Dermis microvascular lymphatic vessel endothelial cell (primary cell): ENCODE measurements around the gene PACS1. TPM values are rescaled to one million over a fixed set of nuclear protein-coding genes. Genes with fewer than 3 reads are reported as not detected.
"Not testable (repeated sequence)": the region's sequence is repeated elsewhere in the genome, so short reads cannot be mapped to it uniquely, and the experiment has no call there.

Source experiments
- DNase-seq, 2 donors: peaks; one replicate each; pipeline versions ENCODE4 v3.0.0 to v3.0.0-alpha.2; 2010; ENCODE audit warnings: low read depth in 2 of 2
- total RNA-seq: library from RNA; depleted of rRNA; stranded (reverse); fragments of >200 nt; gene quantifications from 2 replicates; pipeline ENCODE4 v1.2.1, GENCODE V29; 2014

The PACS1 gene
- total RNA-seq, 1 donor from 2014 or later = 16.4 TPM

- no peak for DNase-seq
These were observed 37.8 kb downstream of the PACS1 start for GRCh38 chr11:66107600-66108510.

GRCh38 chr11:66109294-66109693 lies 39.2 kb downstream of the PACS1 start:
- DNase-seq = no peak

DNA sequence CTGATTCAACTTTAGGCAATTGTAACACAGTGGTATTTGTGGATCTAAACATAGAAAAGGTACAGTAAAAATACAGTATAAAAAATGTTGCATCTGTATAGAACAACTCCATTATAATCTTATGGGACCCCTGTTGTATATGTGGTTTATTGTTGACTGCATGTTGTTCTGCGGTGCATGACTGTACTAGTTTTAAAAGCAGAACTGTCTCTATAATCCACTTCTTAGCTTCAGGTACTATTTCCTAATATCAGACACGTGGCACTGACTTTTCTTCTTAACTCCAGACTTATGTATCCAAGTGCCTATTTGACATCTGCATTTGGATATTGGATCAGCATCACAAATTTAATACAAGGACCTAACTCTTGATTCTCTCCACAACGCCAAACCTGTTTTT lies 41.1 kb downstream of the PACS1 start:
- DNase-seq = no peak

GRCh38 chr11:66112041-66112491 lies 42.0 kb downstream of the PACS1 start:
- DNase-seq = no peak

GRCh38 chr11:66112601-66113499 lies 42.8 kb downstream of the PACS1 start:
- peak; percentile 86 to 95 for DNase-seq

- not testable (repeated sequence) for DNase-seq
These were observed 44.9 kb downstream of the PACS1 start for GRCh38 chr11:66114957-66115356.

DNA sequence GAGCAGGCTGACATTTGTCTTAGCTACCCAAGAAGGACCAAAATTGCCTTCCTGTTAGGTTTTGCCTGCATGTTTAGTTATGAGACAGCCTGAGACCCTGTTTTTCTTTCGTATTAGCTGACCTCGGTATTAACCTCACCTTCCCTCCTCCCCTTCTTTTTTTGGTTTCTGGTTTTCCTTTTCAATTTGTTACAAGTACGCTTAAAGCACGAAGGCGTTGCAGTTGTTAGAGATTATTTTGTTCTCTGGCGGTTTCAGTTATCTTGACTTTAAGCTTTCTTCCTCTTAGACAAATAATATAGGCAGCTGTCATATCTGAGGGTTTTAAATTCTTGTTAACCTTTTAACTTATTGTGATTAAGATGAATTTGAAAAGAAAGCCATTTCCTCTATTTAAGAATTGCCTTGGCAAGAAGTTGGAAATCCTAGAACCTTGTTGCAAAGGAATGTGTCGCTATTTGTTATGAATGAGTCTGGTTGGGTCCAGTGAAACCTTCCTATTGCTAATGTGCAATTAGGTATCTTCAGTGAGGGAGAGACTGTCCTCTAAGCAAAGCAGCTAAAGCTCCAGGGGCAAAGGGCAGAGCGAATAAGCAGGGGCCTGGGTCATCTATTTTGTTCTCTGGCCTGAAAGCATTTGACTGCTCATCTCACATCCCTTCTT lies 45.7 kb downstream of the PACS1 start:
- DNase-seq = no peak

DNA sequence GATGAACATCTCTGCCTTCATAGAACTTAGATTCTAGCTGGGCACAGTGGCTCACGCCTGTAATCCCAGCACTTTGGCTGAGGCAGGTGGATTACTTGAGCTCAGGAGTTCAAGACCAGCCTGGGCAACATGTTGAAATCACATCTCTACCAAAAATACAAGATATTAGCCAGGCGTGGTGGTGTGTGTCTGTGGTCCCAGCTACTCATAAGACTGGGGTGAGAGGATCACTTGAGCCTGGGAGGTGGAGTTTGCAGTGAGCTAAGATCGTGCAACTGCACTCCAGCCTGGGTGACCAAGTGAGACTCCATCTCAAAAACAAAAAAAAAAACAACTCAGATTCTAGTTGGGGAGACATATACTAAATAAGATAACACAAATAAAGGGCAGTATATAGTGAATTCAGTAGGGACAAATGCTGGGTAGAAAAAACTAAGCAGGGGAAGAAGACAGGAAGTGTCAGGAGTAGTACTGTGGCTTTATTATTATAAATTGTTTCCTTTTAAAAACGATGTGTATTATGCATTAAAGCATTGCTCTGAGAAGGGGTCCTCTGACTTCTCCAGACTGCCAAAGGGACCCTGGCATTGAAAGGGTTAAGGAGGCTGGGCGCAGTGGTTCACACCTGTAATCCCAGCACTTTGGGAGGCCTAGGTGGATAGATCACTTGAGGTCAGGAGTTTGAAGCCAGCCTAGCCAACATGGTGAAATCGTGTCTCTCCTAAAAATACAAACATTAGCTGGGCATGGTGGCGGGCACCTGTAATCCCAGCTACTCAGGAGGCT lies 46.7 kb downstream of the PACS1 start:
- DNase-seq = no peak

- DNase-seq = no peak
These were observed 48.8 kb downstream of the PACS1 start for GRCh38 chr11:66118847-66119246.

DNA sequence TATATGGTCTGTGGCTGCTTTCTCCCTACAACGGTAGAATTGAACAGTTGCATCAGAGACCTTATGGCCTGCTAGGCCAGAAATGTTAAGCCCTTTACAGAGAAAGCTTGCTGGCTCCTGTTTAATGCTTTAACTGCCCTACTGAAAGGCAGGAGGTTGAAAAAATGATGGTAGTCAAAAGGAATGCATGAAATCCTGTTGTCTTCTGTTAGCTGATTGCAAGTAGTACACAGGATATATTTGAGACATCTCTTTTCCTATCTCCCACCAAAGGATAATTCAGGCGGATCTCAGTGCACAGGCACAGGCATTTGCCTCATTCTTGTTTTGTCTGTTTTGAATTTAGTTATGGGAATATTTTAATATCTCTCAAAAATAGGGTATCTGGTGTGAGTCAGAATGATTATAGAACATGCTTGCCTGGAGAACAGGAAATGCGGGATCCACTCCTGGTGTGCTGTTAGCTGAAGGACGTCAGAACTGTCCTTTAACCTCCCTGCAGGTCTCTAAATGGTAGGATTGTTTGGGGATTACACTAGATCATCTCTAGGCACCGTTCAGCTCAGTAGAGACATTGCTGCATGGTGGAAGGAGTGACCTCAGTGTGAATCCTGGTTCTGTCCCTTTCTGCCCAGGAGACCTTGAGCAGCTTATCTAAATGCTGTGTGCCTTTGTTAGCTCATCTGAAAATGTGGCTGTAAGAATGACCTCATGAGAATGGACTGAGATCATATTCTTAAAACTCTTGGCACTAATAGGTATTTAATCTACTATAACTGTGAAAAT lies 49.5 kb downstream of the PACS1 start:
- DNase-seq = peak in 1 of 2 donors; percentile 82

DNA sequence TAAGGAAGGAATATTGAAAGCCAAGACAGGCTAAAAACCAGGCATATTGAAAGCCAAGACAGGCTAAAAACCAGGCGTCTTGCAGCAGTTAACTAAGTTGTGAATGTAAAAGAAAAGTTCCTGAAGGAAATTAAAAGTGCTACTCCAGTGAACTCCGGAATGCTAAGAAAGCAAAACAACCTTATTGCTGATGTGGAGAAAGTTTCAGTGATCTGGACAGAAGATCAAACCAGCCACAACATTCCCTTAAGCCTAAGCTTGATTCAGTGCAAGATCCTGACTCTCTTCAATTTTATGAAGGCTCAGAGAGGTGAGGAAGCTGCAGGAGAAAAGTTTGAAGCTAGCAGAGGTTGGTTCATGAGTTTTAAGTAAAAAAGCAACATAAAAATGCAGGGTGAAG lies 51.4 kb downstream of the PACS1 start:
- no peak for DNase-seq

DNA sequence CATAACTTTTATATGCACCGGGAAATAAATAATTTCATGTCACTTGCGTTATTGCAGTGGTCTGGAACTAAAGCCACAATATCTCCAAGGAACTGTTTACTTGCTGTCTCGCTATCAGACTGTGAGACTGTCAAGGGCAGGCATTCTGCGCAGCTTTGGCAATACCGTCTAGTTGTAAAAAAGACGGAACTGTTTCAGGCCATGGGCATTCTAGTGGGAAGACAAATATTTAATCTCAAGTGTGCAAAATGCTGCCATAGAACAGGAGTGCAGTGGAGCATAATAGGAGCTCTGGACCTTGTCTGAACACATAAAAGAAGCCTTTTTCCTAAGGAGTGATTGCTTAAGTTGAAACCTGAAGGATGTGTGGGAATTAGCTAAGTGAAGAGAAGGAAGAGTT lies 53.8 kb downstream of the PACS1 start:
- no peak for DNase-seq

GRCh38 chr11:66124564-66124963 lies 54.5 kb downstream of the PACS1 start:
- peak in 1 of 2 donors; percentile 17 for DNase-seq

GRCh38 chr11:66126064-66126463 lies 56.0 kb downstream of the PACS1 start:
- DNase-seq = no peak

DNA sequence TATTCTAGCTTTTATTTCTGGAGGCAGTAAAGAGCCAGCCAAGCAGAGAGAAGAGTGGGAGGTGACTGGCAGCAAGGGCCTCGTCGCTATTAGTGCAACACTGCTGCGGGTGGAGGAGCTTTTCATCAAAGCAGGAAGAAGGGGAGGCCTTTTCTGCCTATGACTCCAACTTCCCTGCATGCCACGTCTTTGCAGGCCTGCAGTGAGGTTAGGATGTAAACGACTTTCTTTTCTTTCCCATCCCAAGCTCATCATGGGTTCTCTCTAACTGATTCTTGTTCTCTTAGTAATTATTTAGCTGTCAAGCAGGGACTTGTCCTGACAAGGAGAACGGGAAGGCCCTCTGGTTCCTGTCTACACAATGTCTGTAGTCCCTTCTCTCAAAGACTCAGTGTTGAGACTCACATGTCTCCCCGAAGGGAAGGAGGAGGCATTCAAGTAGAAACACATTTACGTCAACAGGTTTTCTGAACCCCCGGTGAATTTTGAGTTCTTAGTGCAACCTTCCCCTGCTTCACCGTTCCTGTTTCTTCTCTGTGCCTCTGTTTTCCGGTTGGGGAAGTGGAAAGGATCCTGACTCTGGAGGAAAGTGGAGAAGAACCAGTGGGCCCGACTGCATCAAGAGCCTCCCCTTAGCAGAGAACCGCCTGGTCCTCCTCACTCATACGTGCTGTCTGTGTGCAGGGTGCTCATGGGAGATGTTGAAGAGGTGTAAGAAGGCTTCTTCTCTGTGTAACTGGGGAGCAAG lies 56.9 kb downstream of the PACS1 start:
- DNase-seq = peak in 1 of 2 donors; percentile 77

DNA sequence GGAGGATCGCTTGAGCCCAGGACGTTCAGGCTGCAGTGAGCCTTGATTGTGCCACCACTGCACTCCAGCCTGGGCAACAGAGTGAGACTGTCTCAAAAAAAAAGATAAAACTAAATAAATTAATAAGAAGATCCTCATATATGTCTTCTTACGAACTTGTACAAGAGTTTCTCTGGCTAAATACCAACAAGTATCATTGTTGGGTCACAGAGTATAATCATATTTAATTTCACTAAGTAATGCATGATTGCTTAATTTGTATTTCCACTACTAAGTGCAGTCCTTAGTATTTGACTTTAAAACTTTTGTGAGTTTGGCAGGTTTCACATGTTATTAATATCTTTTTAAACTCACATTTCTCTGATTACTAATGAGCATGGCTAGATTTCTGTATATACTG lies 60.9 kb downstream of the PACS1 start:
- no peak for DNase-seq

DNA sequence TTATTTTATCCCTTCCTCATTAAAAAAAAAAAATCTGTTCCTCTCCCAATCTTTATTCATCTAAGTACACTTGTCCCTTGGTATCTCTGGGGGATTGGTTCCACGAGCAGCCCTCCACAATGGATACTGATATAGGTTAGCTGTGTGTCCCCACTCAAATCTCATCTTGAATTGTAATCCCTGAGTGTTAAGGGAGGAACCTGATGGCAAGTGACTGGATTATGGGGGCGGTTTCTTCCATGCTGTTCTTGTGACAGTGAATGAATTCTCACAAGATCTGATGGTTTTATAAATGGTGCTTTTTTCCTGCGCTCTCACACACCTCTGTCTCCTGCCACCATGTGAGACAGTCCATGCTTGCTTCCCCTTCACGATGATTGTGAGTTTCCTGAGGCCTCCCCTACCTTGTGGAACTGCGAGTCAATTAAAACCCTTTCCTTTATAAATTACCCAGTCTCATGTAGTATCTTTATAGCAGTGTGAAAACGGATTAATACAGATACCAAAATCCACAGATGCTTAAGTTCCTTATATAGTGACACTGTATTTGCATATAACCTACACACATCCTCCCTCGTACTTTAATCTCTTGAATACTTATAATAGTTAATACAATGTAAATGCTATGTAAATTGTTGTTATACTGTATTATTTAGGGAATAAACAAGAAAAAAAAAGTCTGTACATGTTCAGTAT lies 62.0 kb downstream of the PACS1 start:
- DNase-seq = no peak

- DNase-seq = no peak
These were observed 63.2 kb downstream of the PACS1 start for GRCh38 chr11:66133216-66133775.
